HG03565 (cell line): ENCODE measurements around the gene FBRSL1.

Source experiments
- ATAC-seq: cut with Tn5 transposase; IDR thresholded peaks from one replicate; pipeline ENCODE4 v1.9.1; 2021; ENCODE audit warnings: mild to moderate bottlenecking, moderate library complexity; ENCODE audit not compliant: unreplicated experiment

FBRSL1 gene

DNA sequence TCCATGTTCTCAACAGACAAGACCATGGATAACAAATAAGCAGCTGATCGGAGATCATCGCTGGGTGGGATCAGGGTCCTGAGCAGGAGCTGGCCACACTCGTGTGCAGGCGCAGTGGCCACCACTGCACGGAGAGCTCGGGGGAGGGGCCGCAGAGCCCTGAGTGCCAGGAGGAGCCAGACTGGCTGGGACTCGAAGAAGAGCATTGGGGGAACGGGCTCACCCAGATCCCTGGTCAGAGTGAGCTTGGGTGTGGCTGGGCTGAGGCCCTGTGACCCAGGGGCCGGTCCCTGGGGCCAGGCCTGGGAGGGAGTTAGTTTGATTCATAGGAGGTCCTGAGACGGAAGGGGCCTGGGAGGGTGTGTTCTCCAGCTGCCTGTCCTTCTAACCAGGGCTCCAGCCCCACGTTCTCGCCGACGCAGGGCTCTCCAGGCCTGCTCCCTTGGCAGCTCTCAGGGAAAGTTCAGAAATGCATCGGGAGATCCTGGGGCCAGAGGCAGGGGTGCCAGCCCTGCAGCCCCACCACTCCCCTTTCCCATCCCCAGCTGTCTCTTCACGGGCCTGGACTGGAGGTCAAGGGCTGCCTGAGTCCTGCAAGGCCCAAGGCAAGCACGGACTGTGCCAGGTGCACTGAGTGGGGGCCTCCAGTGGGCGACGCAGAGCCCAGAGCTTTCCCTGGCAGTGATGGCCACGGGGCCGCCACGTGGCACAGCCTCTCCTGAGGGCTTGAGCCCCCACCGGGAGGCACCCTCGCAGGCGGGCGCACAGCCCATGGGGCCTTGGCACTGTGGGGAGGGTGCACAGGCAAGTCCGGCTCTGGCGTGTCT, 48.1 kb downstream of the FBRSL1 start:
- ATAC-seq = no peak

DNA sequence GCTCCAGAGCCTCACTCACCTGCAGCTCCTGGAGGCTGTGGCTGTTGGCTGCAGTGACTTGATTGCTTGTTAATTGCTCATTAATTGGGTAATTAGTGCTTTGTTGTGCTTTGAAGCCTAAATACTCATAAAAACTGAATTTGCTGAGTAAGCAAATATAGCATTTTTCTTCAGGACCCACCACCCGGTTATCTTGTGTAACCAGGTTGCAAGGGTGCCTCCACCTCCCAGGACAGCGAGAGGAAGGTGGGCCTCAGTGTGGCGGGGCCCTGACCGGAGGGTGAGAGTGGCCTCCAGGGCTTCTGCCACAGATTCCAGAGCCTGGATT, 48.7 kb downstream of the FBRSL1 start:
- ATAC-seq = no peak

DNA sequence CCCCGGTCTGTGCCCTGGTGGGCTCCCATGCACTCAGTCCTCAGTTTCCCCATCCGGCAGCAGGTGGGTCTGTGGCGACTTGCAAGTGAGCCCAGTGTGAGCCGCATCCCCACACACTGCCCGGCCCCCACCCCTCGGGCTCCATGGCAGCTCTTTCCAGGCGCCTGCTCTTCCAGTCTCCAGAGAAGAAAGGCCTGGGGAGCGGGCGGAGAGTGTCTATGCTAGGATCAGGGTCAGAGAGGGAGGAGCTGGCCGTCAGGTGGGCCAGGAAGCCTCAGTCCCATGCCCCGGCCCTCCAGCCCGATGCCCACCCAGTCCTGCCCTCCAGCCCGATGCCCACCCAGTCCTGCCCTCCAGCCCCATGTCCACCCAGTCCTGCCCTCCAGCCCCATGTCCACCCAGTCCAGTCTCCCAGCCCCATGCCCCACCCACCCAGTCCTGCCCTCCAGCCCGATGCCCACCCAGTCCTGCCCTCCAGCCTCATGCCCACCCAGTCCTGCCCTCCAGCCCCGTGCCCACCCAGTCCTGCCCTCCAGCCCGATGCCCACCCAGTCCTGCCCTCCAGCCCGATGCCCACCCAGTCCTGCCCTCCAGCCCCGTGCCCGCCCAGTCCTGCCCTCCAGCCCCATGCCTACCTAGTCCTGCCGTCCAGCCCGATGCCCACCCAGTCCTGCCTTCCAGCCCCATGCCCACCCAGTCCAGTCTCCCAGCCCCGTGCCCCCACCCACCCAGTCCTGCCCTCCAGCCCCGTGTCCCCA, 49.2 kb downstream of the FBRSL1 start:
- ATAC-seq = no peak

GRCh38 chr12:132540436-132540835, 50.5 kb downstream of the FBRSL1 start:
- ATAC-seq = no peak

GRCh38 chr12:132541200-132541599, 51.2 kb downstream of the FBRSL1 start:
- no peak for ATAC-seq

DNA sequence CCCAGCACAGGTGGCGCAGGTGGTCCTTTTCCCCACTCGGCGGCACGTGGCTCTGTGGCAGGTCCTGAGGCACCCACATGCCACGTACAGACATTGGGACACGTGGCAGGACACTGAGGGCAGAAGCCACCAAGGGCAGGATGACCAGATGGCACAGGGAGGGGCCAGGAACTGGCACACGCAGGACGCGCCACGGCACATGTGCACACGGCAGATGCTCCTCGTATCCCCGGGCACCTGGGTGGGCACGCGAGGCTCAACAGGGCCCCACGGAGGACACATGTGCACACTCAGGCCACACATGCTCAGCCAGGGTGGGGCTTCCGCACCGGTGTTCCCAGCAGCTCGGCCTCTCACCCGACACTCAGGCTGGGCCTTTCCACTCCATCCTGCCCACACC, 52.0 kb downstream of the FBRSL1 start:
- ATAC-seq = no peak

DNA sequence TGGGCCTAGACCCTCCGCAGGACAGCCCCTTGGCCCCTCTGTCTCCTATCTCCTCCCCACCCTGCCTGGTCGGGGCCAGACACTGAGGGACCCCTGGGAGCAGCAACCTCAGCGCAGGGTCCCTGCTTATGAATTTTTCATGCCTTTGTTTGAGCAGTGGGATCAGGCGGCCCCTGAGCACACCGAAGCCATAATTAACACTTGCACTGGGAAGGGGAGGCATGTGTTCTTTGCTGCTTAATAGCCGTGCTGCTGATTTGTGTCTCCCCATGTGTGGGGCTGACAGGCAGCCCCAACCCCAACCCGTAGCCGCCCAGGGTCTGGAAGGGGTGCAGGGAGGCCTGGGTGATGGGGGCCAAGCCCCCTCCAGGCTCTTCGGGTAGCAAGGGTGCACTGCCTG, 52.7 kb downstream of the FBRSL1 start:
- ATAC-seq = no peak

- no peak for ATAC-seq
Observed at GRCh38 chr12:132543298-132544079, 53.5 kb downstream of the FBRSL1 start.

GRCh38 chr12:132544080-132544397, 54.1 kb downstream of the FBRSL1 start:
- ATAC-seq = no peak

DNA sequence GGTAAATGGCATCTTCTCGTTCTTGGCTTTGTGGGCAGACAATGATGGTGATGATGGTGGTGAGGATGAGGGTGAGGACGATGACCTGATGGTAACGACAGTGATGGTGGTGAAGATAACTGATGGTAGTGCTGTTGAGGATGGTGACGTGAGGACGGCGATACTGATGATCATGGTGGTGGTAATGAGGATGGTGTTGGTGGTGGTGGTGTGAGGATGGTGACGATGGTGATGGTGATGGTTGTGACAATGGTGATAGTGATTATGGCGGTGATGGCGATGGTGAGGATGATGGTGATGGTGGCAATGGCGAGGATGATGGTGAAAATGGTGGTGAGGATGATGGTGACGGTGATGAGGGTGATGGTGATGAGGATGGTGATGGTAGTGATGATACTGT, 54.5 kb downstream of the FBRSL1 start:
- no peak for ATAC-seq

GRCh38 chr12:132545164-132545953, 55.4 kb downstream of the FBRSL1 start:
- no peak for ATAC-seq

DNA sequence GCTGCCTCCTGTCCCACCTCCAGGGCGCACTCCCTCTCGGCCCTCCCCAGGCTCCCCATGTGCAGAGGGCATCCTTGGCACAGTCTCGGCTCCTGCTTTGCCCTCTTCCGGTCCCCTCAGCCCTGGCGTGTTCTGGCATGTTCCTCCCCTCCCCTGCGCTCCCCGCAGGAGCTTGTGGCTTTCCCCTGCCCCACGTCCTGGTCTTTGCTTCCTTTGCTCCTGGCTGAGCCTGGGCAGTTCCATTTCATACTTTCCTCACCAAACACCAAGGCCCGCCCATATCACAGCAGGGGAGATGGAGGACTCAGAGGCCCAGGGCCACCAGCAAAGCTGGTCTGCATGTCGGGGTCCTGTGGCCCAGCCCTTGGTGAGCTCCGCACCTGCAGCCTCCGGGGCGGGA, 56.0 kb downstream of the FBRSL1 start:
- no peak for ATAC-seq

- no peak for ATAC-seq
Observed at GRCh38 chr12:132546647-132547046, 56.7 kb downstream of the FBRSL1 start.

- ATAC-seq = no peak
Observed at GRCh38 chr12:132547205-132547740, 57.3 kb downstream of the FBRSL1 start.

DNA sequence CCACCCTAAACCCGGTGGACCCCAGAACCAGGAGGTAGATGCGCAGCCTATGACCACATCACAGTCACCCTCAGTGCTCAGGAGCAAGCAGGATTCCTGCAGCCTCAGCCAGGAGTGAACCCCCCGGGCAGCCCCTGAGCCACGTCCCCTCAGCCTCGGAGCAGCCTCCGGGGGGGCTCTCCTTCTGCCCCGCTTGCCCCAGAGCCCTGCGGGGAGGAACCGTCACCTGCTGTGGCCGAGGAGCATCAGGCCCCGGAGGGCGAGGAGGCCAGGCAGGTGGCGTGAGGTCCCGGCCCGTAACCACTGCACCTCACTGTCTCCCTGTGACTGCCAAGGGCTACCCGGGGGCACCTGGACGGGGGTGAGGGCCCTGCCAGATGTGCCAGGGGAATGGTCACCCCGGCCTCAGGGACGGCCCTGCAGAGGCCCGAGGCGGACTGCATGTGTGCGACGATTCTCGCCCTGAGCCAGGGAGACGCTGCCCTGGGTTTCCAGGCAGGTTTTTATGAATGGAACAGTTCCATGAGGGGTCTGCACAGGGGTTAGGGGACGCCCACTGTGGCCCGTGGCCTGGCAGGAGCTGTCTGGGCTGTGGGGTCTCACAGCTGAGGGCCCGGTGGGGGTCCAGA, 58.6 kb downstream of the FBRSL1 start:
- ATAC-seq = no peak

- ATAC-seq = no peak
Observed at GRCh38 chr12:132549059-132549458, 59.1 kb downstream of the FBRSL1 start.

DNA sequence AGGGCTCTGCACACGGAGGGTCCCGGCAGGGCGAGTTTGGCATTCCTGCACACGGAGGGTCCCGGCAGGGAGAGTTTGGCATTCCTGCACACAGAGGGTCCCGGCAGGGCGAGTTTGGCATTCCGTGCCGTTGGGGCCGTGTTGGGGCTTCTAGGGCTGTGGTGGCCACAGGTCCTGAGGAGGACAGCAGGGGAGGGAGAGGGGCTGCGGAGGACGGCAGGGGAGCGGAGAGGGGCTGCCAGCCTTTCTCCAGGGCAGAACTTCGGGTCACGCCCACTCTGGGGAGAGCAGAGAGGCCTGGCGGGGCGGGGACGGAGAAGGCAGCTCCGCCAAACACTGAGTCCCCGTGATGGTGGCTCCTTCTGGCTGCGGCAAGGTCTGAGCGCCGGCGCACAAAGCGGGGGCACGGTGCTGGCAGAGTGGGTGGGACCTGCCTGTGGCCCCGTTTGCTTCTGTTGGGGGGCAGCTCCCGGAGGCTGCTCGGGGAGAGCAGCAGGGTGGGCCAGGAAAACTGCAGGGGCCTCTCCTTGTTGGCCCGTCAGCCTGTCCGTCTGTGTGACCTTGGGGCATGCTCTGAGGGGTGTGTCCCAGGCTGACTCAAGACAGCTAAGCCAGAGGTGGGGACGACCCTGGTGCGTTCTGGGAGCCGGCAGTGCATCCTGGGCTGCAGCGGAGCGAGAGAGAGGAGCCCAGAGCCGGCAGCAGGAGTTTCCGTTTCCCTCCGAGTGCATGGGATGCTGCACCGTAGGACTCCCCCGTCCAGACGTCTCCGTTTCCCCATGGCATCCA, 60.3 kb downstream of the FBRSL1 start:
- no peak for ATAC-seq

- no peak for ATAC-seq
Observed at GRCh38 chr12:132550830-132551640, 61.1 kb downstream of the FBRSL1 start.

DNA sequence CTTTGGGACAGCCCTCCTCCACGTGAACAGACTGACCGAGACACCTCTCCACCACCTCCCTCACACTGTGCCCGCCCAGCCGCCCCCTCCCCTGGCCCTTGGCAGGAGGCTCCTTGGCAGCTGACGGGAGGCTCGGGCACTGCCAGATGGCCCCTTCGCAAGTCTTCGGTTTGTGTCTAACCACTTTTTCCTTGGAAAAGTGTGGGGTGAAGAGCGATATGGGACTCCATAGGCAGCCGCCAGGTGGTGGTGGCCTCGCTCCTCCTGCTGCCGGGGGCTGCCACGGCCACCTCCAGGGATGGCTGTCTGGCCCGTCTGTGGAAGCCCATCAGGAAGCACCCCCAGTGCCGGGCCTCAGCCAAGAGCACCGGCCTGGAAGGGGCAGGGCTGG, 61.7 kb downstream of the FBRSL1 start:
- no peak for ATAC-seq
